ENCODE data around the gene SND1.

- TF ChIP-seq CTCF (IDR thresholded peaks at IDR 0.05; ENCODE audit: low read length) = no peak
- no peak for TF ChIP-seq EZH2phosphoT487 (IDR thresholded peaks at IDR 0.05; ENCODE audit: low read length)
- no peak for TF ChIP-seq EZH2 (optimal IDR thresholded peaks at IDR 0.05; ENCODE audit: low read depth, low read length)
Measured at GRCh38 chr7:128054511-128054910, 402.5 kb downstream of the SND1 start.

Data from MM.1S (cell line).